Calu3 (cell line): Measurements from ENCODE around the gene CUL4A. TPM values are rescaled to one million over a fixed set of nuclear protein-coding genes. Genes with fewer than 3 reads are reported as not detected.

ENCODE experiments used
- BruUV-seq: library from RNA; stranded (reverse); fragments of 400-500 nt; replicated peaks from 2 replicates; lab custom pipeline; 2021; lab: Mats Ljungman, UMichigan
- CTCF ChIA-PET: fragments of 300-600 bp; sonication (Branson Sonifier 250); formaldehyde crosslinking; loops from one replicate; lab custom pipeline; 2022; ENCODE audit warnings: antibody characterized with exemption; lab: Charles Lee
- DNase-seq: peaks from one replicate; pipeline ENCODE4 v3.0.0; 2022
- H3K27ac Mint-ChIP-seq: one replicate; pipeline ENCODE4 v1.8.0; 2022; ENCODE audit warnings: mixed read lengths; ENCODE audit not compliant: unreplicated experiment
- H3K27me3 Mint-ChIP-seq: one replicate; pipeline ENCODE4 v1.8.0; 2022; ENCODE audit warnings: mixed read lengths; ENCODE audit not compliant: unreplicated experiment
- H3K36me3 Mint-ChIP-seq: one replicate; pipeline ENCODE4 v1.8.0; 2022; ENCODE audit warnings: mild to moderate bottlenecking, moderate library complexity, mixed read lengths; ENCODE audit not compliant: insufficient read depth, unreplicated experiment
- H3K4me1 Mint-ChIP-seq: one replicate; pipeline ENCODE4 v1.8.0; 2022; ENCODE audit warnings: mild to moderate bottlenecking, low read depth, mixed read lengths; ENCODE audit not compliant: unreplicated experiment
- H3K4me3 Mint-ChIP-seq: one replicate; pipeline ENCODE4 v1.8.0; 2022; ENCODE audit warnings: mild to moderate bottlenecking, low read depth, moderate library complexity, mixed read lengths; ENCODE audit not compliant: unreplicated experiment
- H3K9me3 Mint-ChIP-seq: one replicate; pipeline ENCODE4 v1.8.0; 2022; ENCODE audit warnings: low read depth, mixed read lengths; ENCODE audit not compliant: unreplicated experiment
- CTCF ChIP-seq: fragments of 200-600 bp; IDR thresholded peaks from one replicate; pipeline ENCODE4 v1.8.0; 2022; ENCODE audit warnings: antibody characterized with exemption; ENCODE audit not compliant: unreplicated experiment
- intact Hi-C: fragments of 100-400 bp; cut with micrococcal nuclease; formaldehyde crosslinking; loops from one replicate; pipeline ENCODE4 v1.10.0; 2022; ENCODE audit not compliant: unreplicated experiment
- total RNA-seq: library from RNA; stranded (reverse); gene quantifications from 2 replicates; pipeline ENCODE4 v1.2.3, GENCODE V29; 2022

The CUL4A gene
- total RNA-seq, 1 experiment from 2014 or later = 32.1 TPM

GRCh38 chr13:113176822-113177221, 32.6 kb upstream of the CUL4A start:
- Mint-ChIP-seq H3K4me3 (no peak overlapping the region), H3K4me1 (no peaks in the 10 kb centered on the region), H3K27me3 (no peaks in the 10 kb centered on the region), H3K9me3 (no peaks in the 10 kb centered on the region), H3K36me3 (peaks cover 10% of the 10 kb centered on the region), H3K27ac (no peak overlapping the region)
- intact Hi-C loops = no loop called here
- TF ChIP-seq CTCF = no peak
- CTCF ChIA-PET = no interaction called here
- no TSS peak for BruUV-seq
- no peak for DNase-seq

- CTCF ChIA-PET = no interaction called here
Observed at GRCh38 chr13:113178070-113178895, 31.1 kb upstream of the CUL4A start.

GRCh38 chr13:113178896-113179167, 30.6 kb upstream of the CUL4A start:
- CTCF ChIA-PET = no interaction called here
- Mint-ChIP-seq H3K36me3 (peaks cover 10% of the 10 kb centered on the region), H3K27ac (no peak overlapping the region), H3K9me3 (no peaks in the 10 kb centered on the region), H3K4me3 (no peak overlapping the region), H3K4me1 (no peaks in the 10 kb centered on the region), H3K27me3 (no peaks in the 10 kb centered on the region)
- BruUV-seq = no TSS peak
- no peak for DNase-seq
- no peak for TF ChIP-seq CTCF
- intact Hi-C loops = no loop called here

More at GRCh38 chr13:113178070-113178895, 31.1 kb upstream of the CUL4A start:
- BruUV-seq = no TSS peak
- no peak overlapping the region for H3K4me3 Mint-ChIP-seq
- intact Hi-C loops = no loop called here
- no peaks in the 10 kb centered on the region for H3K9me3 Mint-ChIP-seq
- no peak for DNase-seq
- TF ChIP-seq CTCF = no peak
- no peaks in the 10 kb centered on the region for H3K27me3 Mint-ChIP-seq
- H3K4me1 Mint-ChIP-seq = no peaks in the 10 kb centered on the region
- no peak overlapping the region for H3K27ac Mint-ChIP-seq
- peaks cover 10% of the 10 kb centered on the region for H3K36me3 Mint-ChIP-seq

- DNase-seq = no peak
- no peaks in the 10 kb centered on the region for H3K27me3 Mint-ChIP-seq
- no peak overlapping the region for H3K27ac Mint-ChIP-seq
- no peaks in the 10 kb centered on the region for H3K9me3 Mint-ChIP-seq
- intact Hi-C loops = no loop called here
- no peak overlapping the region for H3K4me3 Mint-ChIP-seq
- H3K4me1 Mint-ChIP-seq = no peaks in the 10 kb centered on the region
- CTCF ChIA-PET = no interaction called here
- no peak for TF ChIP-seq CTCF
- H3K36me3 Mint-ChIP-seq = peaks cover 10% of the 10 kb centered on the region
- no TSS peak for BruUV-seq
Observed at GRCh38 chr13:113179374-113180230, 29.8 kb upstream of the CUL4A start.
